Fibroblast of mammary gland (primary cell): Measurements from ENCODE around the gene AP2B1.

ENCODE experiments used
- DNase-seq: peaks from one replicate; pipeline ENCODE4 v3.0.0-alpha.2; 2010; ENCODE audit warnings: low read depth
- H3K4me3 ChIP-seq: 2 replicates; pipeline ENCODE4 v1.5.1; 2011; ENCODE audit warnings: low read depth, mild to moderate bottlenecking, low read length, moderate library complexity; ENCODE audit not compliant: control insufficient read depth
- CTCF ChIP-seq: conservative IDR thresholded peaks from 2 replicates; pipeline ENCODE4 v1.5.1; 2011; ENCODE audit warnings: low read depth, low read length, inconsistent platforms; ENCODE audit not compliant: control insufficient read depth, insufficient read depth

AP2B1 gene

DNA sequence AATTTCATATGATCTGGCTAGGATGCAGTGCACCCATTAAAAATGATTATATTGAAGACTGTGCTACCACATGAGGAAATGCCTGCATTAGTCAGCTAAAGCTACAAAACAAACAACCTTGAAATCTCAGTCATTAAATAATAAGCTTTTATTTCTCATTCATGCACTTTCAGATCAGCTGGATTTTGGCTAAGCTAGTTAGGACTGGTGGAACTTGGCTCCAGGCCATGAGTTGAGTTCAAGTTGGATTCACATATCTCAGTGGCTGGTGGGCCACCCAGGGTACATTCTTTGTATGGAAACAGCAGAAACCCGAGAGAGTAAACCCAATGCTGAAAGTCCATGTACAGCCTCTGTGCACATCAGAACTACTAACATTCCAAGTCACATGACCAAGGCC lies 43.3 kb upstream of the AP2B1 start:
- H3K4me3 ChIP-seq, result no peak overlapping the region
- DNase-seq, result no peak
- no peak for TF ChIP-seq CTCF

DNA sequence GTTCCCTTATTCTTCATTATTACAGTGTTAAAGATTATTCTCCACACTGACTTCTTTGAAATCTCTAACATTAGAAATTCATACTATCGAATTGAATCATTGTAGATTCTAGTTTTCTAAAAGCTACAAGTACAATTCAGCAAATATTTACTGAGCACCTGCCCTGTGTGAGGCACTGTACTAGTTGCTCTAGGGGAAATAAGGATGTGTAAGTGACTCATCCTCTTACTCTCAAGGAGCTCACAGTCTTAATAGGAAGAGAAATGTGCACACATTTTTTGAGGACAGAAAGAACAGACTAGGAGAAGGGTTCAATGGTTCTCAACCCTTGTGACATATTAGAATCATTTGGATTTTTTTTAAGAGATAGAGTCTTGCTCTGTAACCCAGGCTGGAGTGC lies 42.0 kb upstream of the AP2B1 start:
- DNase-seq, result no peak
- TF ChIP-seq CTCF, result no peak
- no peak overlapping the region for H3K4me3 ChIP-seq

GRCh38 chr17:35546487-35546886 lies 40.6 kb upstream of the AP2B1 start:
- no peak for TF ChIP-seq CTCF
- no peak overlapping the region for H3K4me3 ChIP-seq
- DNase-seq, result no peak

GRCh38 chr17:35548208-35548810 lies 38.8 kb upstream of the AP2B1 start:
- H3K4me3 ChIP-seq, result no peak overlapping the region
- no peak for DNase-seq
- no peak for TF ChIP-seq CTCF

- no peak for DNase-seq
- H3K4me3 ChIP-seq, result no peak overlapping the region
- no peak for TF ChIP-seq CTCF
These were observed 38.1 kb upstream of the AP2B1 start for GRCh38 chr17:35548978-35549377.

DNA sequence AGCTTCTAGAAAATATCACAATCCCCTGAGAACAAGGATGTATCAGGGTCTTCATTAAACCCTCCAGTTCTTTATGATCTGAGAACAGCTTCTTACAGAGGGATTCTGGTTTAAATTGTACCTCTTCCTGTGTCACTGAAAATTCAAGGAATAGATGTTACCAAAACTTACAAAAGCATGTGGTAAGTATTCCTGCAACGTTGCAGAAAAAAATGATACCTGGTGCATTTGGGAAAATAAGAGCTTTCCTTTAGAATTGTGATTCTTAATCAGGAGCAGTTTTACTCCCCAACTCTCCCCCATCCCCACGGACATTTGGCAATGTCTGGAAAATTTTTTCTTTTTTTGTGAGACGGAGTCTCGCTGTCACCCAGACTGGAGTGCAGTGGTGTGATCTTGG lies 33.8 kb upstream of the AP2B1 start:
- H3K4me3 ChIP-seq, result no peak overlapping the region
- DNase-seq, result no peak
- TF ChIP-seq CTCF, result no peak

- no peak for TF ChIP-seq CTCF
- no peak for DNase-seq
- H3K4me3 ChIP-seq, result no peak overlapping the region
These were observed 32.5 kb upstream of the AP2B1 start for GRCh38 chr17:35554668-35555067.
